HUDEP-2 (cell line): ENCODE results near the gene MAGEC2.

Source experiments
- DNase-seq, 76 experiments: peaks; one replicate each; lab custom pipeline; 2025; ENCODE audit not compliant: unreplicated experiment in 76 of 76; lab: John Stamatoyannopoulos, UW

The MAGEC2 gene, protein sequence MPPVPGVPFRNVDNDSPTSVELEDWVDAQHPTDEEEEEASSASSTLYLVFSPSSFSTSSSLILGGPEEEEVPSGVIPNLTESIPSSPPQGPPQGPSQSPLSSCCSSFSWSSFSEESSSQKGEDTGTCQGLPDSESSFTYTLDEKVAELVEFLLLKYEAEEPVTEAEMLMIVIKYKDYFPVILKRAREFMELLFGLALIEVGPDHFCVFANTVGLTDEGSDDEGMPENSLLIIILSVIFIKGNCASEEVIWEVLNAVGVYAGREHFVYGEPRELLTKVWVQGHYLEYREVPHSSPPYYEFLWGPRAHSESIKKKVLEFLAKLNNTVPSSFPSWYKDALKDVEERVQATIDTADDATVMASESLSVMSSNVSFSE

DNA sequence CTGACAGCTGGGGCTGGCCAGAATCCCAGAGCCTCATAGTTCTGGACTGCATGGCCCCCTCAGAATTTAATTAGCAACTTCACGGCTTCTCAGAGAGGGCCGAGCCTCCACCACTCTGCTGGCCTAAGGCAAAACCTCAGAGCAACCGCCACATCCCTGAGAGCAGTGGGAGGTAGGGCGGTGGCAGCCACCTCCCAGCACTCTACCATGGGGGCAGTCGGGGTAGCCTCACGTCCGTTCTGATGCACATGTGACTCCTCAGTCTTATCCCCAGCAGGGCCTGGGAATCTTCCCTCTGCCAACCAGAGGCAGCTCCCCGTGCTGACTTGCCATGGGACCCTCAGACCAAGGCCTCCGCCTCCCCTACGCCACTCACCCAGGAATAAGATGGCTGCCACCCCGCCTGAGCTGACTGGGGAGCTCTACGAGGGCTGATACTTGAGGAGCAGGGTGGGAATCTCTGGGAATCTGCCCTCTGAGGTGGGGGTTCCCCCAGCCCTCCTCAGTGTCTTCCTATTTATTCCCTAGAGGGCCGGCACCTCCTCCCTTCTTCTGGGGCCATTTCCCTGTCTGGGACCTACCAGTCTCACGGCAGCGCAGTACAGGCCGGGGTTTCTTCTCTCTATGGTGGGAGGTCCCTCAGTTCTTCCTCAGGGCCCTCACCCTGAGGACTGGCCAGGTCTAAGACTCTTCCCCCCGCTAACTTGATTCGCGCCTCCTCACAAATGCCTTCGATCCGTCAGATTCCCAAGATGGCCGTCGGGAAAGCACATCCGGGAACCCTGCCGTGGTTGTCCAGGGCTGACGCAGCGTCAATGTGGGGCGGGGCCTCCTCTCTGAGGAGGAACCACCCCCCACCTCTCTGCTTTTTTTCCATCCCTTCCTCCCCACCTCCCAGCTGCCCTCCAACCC lies at the start of gene MAGEC2:
Gene MAGEC2 (minus strand): TSS at position 769 of the 912 bp plus-strand sequence. CDS start 1,303 bp downstream, outside the sequence.
- no peak for DNase-seq

DNA sequence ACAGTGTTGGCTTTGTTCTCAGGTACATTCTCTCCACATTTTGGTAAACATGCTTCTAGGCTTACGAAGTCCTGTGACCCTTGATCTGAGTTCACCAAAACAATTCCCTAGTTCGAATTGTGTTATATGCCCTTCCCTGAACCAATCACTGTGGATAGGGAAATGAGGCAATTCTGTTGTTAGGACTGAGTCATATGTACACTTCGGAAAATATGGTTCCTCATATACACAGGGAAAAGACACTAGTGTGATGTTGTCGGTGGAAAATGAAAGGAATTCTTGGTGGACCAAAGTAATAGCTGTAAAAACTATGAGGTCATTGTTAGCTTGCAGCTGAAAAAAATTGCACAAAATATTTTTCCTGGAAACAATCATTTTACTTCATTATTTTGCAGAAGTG lies 46.6 kb upstream of the MAGEC2 start:
- no peak for DNase-seq

DNA sequence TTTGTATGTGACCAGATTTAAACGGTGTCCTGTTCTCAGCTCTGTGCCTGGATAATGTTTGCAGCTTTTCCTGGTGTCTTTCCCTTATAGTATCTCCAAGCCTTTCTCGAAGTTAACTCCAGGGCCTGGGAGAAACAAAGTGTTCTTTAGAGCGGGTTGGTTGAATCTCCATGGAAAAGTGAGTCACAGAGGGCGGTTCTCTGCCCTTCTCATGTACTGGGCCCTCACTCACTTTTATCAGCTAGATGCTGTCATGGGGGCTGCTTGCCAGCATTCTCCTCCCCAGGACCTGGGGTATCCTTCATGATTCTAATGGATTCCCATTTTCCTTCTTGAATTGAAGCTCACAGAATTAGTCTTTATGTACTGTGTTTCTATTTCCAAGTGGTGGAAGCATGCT lies 46.1 kb upstream of the MAGEC2 start:
- DNase-seq, result no peak

DNA sequence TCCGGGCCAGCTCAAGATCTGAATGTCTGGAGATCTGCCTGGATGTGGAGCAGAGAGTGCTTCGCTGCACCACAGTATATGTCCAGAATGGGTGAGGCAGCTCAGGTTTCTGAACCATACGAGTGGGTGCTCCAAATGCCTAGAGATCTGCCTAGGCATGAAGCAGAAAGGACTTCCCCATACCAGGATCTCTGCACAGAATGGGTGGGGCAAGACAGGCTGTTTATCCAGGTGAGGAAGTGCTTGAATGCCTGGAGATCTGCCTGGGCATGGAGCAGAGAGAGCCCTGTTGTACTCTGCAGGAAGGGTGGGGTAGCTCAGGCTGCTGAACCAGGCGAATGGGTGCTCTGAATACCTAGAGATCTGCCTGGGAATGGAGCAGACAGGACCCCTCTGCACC lies 45.4 kb upstream of the MAGEC2 start:
- DNase-seq, result no peak

DNA sequence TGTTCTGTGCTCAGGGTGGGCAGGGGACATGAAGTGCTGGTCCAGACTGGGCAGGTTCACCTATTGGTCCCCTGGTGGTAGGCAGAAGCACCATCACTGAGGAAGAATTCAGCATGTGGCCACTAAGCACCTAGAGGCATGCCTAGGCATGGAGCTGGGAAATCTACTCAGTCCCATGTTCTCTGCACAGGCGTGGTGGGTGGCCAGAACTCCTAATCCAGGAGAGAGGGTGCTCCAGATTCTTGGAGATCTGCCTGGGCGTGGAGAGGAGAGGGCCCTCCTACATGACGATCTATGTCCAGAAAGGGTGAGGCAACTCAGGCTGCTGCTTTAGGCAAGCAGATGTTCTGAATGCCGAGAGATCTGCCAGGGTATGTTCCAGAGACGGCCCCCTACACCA lies 44.6 kb upstream of the MAGEC2 start:
- no peak for DNase-seq

DNA sequence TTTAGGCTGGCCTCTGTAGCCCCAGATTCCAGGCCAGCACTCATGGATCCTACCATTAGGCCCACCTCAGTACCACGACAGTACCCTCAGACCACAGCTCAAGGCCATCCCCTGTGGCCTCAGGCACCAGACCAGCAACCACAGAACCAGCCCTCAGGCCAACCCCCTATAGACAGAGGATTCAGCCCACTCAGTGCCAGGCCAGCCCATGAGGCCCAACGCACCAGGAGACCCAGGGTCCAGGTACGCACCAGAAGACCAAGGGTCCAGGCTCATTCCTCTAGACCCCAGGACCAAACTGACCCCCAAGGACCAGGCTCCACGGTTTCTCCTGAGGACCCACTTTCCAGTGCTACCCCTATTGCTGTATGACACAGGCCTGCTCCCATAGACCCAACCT lies 39.5 kb upstream of the MAGEC2 start:
- no peak for DNase-seq

DNA sequence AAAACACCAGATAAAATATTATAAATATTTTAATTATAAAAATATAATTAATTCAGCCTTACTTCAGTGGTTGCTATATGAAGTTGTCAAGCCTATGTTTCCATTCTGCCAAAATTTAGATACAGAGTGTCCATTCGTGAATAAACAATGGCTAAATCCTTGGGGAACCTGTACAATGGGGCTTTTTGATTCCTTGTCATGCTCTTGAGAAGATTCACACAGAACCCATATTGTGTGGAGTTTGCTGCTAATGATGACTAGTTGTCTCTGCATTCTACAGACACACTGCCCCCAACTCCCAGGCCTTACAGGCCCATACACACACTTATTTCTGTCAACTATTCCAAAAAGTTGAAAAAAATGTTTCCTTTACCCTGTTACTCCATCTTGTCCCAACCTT lies 33.4 kb upstream of the MAGEC2 start:
- DNase-seq, result no peak

DNA sequence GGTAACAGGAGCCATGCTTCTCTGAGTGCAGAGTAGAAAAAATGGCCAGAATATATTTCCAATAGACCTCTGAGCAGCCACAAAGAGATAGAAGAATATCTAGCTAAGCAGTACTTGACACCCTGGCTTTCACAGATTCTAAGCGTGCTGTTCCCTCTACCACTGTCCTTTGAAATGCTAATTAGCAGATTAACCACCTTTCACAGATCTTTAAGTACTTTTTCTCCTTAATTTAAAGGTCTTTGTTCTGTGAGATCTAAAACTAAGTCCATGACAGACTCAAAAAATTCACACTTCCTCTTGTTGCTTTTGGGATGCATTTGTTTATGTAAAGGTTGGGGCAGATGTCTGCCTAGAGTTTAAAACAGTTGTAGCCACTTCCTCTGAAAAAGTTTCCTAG lies 28.3 kb upstream of the MAGEC2 start:
- no peak for DNase-seq

DNA sequence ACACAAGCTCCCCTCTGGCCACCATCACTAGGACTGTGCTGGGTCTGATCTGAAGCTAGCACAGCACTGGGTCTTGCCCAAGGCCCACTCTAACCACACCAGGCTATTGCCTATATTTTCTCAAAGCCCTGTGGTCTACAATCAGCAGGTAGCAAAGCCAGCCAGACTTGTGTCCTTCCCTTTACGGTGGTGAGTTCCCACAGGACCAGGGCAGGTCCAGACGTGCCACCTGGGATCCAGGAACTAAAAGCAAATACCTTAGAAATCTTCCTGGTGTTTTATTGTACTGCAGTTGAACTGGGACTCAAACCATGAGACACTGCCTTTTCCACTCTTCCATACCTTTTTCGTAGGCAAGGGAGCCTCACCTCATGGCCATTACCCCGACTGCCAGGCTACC lies 9.0 kb upstream of the MAGEC2 start:
- DNase-seq, result no peak

DNA sequence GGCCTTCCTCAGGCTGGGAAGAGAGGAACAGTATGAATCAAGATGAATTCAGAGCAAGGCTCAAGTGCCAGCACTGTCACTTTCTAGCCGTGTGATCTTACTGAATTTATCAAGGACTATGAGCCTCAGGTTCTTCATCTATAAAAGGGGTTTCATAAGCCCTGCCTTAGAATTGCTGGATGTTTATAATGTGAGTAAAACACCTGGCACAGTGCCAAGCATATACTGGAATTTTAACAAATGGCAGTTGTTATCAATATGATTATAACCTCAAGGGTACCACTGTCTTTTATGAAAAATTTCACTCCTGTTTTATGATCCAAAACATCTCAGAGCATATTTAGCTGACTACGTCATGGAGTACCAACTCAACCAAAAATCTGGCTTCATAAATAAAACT lies 4.0 kb downstream of the MAGEC2 start:
- no peak for DNase-seq

DNA sequence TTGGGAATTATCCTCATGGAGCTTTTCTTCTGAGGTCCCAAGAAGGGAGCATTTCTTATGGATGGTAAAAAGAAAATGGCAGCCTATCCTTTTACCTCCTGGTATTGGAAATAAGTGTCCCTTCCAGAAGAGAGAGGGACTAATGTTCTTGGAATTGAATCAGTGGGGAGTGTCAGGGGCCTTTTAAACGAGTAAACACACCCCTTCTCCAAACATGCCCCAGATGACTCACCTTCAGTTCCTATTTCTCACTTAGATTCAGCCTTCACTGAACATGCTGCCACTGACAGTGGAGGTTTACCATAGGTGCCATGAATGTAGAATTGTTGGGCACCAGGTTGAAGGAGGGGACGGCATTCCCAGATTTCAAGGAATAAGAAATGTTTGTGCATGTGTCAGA lies 19.0 kb downstream of the MAGEC2 start:
- DNase-seq, result no peak

DNA sequence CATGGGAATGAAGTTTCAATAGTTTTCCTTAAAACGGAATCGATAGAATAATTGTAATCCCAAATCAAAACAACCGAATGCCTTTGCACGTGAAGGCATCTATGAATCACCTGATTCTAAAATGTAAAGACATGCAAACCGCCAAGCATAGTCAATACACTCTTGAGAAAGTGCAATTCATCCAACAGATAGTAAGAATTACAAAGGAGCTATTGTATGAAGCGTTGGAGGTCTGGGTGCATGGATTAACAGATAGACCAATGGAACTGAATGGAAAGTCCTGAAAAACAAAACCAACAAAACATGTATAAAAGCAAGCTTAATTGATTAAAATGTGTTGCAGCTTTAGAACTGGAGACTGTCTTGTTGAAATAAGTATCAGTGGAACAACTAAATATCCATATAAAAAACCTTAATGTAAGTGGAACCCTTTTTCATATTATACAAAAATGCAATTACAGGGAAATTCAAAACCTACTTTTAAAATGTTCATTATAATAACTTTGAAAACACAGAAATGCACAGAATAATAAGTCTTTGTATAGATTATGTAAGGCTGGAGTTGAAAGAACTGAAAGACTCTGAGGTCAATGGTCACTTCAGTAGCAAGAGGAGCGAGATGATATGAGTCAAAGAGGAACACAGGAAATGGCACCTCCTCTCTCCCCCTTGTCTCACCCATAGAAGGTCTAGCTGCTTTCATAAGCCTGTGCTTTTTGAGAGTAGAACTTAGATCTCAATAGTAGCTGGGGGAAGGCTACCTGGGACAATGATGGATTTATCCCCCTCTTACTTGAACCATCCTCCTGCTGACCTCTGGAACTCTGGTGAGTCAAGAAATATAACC lies 20.1 kb downstream of the MAGEC2 start:
- no peak for DNase-seq

DNA sequence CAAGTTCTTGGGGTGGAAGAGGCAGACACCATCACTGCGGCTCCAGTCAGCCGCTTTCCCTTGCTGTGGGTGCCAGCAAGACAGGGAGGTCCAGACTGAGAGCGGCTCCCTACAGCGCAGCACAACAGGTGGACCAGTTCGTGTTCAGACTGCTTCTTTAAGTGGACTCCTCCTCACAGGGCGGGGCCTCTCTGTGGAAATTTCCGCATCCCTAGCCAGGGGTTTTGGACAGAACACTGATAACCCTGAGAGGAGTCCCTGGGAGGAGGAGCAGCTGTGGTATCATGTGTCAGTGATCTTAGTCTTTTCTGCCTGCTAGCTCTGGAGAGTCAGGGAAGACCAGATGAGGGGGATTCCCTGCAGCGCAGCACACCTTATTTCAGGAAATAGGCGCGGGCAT lies 48.5 kb downstream of the MAGEC2 start:
- DNase-seq, result no peak
